Medulla oblongata (tissue), 1 donor: Measurements from ENCODE around the gene NR4A1.
"Not testable (repeated sequence)": the region's sequence is repeated elsewhere in the genome, so short reads cannot be mapped to it uniquely, and the experiment has no call there.

Experiments
- DNase-seq: peaks from one replicate; pipeline ENCODE4 v3.0.0-alpha.2; 2015; ENCODE audit errors: extremely low spot score

NR4A1 gene

DNA sequence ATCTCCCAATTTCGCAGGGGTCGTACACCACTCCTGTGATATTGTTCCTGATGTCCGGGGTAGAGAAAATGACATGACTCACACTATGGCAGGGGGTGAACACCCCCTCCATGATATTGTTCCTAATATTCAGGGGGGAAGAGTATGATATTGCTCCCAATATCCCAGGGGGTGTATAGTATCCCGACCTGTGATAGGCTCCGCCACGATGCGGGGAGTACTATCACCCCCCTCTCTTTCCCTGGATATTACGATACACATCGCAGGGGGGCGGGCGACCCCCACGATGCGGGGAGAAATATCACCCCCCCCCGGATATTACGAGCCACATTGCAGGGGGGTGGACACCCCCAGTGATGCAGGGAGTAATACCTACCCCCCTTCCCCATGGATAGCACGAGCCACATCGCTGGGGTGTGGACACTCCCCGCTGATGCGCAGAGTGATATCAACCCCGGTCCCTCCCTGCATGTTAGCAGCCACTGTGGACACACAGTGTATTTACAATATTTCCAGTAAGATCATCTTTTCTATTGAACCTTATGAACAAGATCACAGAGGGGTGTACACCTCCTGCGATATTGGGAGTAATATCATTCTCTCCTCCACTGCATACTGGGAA is 45.9 kb downstream of the NR4A1 start:
- DNase-seq, result no peak

- DNase-seq, result not testable (repeated sequence)
These were observed 53.3 kb downstream of the NR4A1 start for GRCh38 chr12:52104431-52105089.
